ENCODE results near the gene MTRF1.

MTRF1 gene

DNA sequence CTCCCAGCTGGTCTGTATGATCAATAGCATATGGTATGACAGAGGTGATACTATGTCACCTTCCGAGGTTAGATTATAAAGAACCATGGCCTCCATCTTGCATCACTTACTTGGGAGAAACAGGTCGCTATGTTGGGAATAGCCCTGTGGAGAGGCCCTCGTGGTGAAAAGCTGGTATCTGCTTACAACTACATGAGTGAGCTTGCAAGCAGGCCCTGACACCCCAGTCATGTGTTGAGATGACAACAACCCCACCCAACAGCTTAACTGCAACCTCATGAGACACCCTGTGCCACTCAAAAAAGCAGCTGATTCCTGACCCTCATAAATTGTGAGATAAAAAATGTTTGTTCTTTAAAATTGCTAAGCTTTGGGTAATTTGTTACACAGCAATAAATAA, 18.8 kb downstream of the MTRF1 start:
- Histone ChIP-seq H3K27ac (ENCODE audit: low read length) (no peak overlapping the region), H3K79me2 (ENCODE audit: low read length) (no peaks in the 10 kb centered on the region), H3K4me3 (ENCODE audit: low read length) (no peak overlapping the region), H3F3A (ENCODE audit: insufficient read depth, low read length) (no peaks in the 10 kb centered on the region), H3K4me2 (ENCODE audit: low read depth, low read length) (no peak overlapping the region), H3K27me3 (replicated peaks; ENCODE audit: insufficient read depth, low read length) (no peaks in the 10 kb centered on the region), H3K36me3 (replicated peaks; ENCODE audit: insufficient read depth, low read length) (no peaks in the 10 kb centered on the region), H3K9me2 (replicated peaks; ENCODE audit: insufficient read depth, low read length) (no peaks in the 10 kb centered on the region), H3K9me3 (replicated peaks; ENCODE audit: insufficient read depth, low read length) (no peaks in the 10 kb centered on the region), H2AFZ (ENCODE audit: low read length) (no peak overlapping the region), H3K4me1 (ENCODE audit: low read length) (no peaks in the 10 kb centered on the region), H4K20me1 (ENCODE audit: insufficient read depth, low read length) (no peaks in the 10 kb centered on the region), H3K9ac (ENCODE audit: low read length) (no peak overlapping the region)
- DNase-seq = no peak
- TF ChIP-seq EZH2phosphoT487 (IDR thresholded peaks at IDR 0.05; ENCODE audit: low read length) (no peak), EZH2 (optimal IDR thresholded peaks at IDR 0.05; ENCODE audit: low read depth, low read length) (no peak), CTCF (IDR thresholded peaks at IDR 0.05; ENCODE audit: low read length) (no peak)

- no peaks in the 10 kb centered on the region for H3K79me2 ChIP-seq (ENCODE audit: low read length)
- DNase-seq = no peak
- H3K9me2 ChIP-seq (replicated peaks; ENCODE audit: insufficient read depth, low read length) = no peaks in the 10 kb centered on the region
- H3K4me2 ChIP-seq (ENCODE audit: low read depth, low read length) = no peak overlapping the region
- no peaks in the 10 kb centered on the region for H3K27me3 ChIP-seq (replicated peaks; ENCODE audit: insufficient read depth, low read length)
- no peaks in the 10 kb centered on the region for H4K20me1 ChIP-seq (ENCODE audit: insufficient read depth, low read length)
- no peaks in the 10 kb centered on the region for H3F3A ChIP-seq (ENCODE audit: insufficient read depth, low read length)
- H3K9ac ChIP-seq (ENCODE audit: low read length) = no peak overlapping the region
- H3K9me3 ChIP-seq (replicated peaks; ENCODE audit: insufficient read depth, low read length) = no peaks in the 10 kb centered on the region
- no peaks in the 10 kb centered on the region for H3K4me1 ChIP-seq (ENCODE audit: low read length)
- TF ChIP-seq EZH2 (optimal IDR thresholded peaks at IDR 0.05; ENCODE audit: low read depth, low read length) (no peak), CTCF (IDR thresholded peaks at IDR 0.05; ENCODE audit: low read length) (no peak), EZH2phosphoT487 (IDR thresholded peaks at IDR 0.05; ENCODE audit: low read length) (no peak)
- H3K36me3 ChIP-seq (replicated peaks; ENCODE audit: insufficient read depth, low read length) = no peaks in the 10 kb centered on the region
- H3K4me3 ChIP-seq (ENCODE audit: low read length) = no peak overlapping the region
- H2AFZ ChIP-seq (ENCODE audit: low read length) = no peak overlapping the region
- no peak overlapping the region for H3K27ac ChIP-seq (ENCODE audit: low read length)
These were observed 21.8 kb downstream of the MTRF1 start for GRCh38 chr13:41241626-41242025.

- no peaks in the 10 kb centered on the region for H3K79me2 ChIP-seq (ENCODE audit: low read length)
- H3K9me3 ChIP-seq (replicated peaks; ENCODE audit: insufficient read depth, low read length) = no peaks in the 10 kb centered on the region
- H3K27ac ChIP-seq (ENCODE audit: low read length) = no peak overlapping the region
These were observed 27.0 kb downstream of the MTRF1 start for GRCh38 chr13:41236369-41236768.

More at GRCh38 chr13:41236369-41236768, 27.0 kb downstream of the MTRF1 start:
- Histone ChIP-seq H3K4me2 (ENCODE audit: low read depth, low read length) (no peak overlapping the region), H4K20me1 (ENCODE audit: insufficient read depth, low read length) (no peaks in the 10 kb centered on the region), H3K4me1 (ENCODE audit: low read length) (no peaks in the 10 kb centered on the region), H3K9me2 (replicated peaks; ENCODE audit: insufficient read depth, low read length) (no peaks in the 10 kb centered on the region), H2AFZ (ENCODE audit: low read length) (no peak overlapping the region), H3K9ac (ENCODE audit: low read length) (no peak overlapping the region), H3K4me3 (ENCODE audit: low read length) (no peak overlapping the region), H3K27me3 (replicated peaks; ENCODE audit: insufficient read depth, low read length) (no peaks in the 10 kb centered on the region), H3K36me3 (replicated peaks; ENCODE audit: insufficient read depth, low read length) (no peaks in the 10 kb centered on the region), H3F3A (ENCODE audit: insufficient read depth, low read length) (no peaks in the 10 kb centered on the region)
- DNase-seq = no peak
- TF ChIP-seq CTCF (IDR thresholded peaks at IDR 0.05; ENCODE audit: low read length) (no peak), EZH2 (optimal IDR thresholded peaks at IDR 0.05; ENCODE audit: low read depth, low read length) (no peak), EZH2phosphoT487 (IDR thresholded peaks at IDR 0.05; ENCODE audit: low read length) (no peak)

Data from MM.1S (cell line).